SH-SY5Y (cell line): ENCODE results near the gene TEX26.

Experiments
- GATA2 ChIP-seq: IDR thresholded peaks from 2 replicates; pipeline ENCODE4 v1.6.1; 2011; ENCODE audit warnings: mild to moderate bottlenecking, low read depth, low read length
- GATA3 ChIP-seq: IDR thresholded peaks from 2 replicates; pipeline ENCODE4 v1.6.1; 2011; ENCODE audit warnings: low read depth, mild to moderate bottlenecking, low read length, moderate library complexity

GRCh38 chr13:31009166-31009565, 76.7 kb downstream of the TEX26 start:
- no peak for TF ChIP-seq GATA2
- TF ChIP-seq GATA3, result no peak
